PFSK-1 (cell line): ENCODE data around the gene STT3A.

ENCODE experiments used
- FOXP2 ChIP-seq: optimal IDR thresholded peaks from 2 replicates; pipeline ENCODE3; 2011; ENCODE audit warnings: borderline replicate concordance, control low read depth, inconsistent platforms; ENCODE audit not compliant: insufficient read depth; ENCODE audit errors: extremely low read length, extremely low read depth
- POLR2AphosphoS5 ChIP-seq: IDR thresholded peaks from 2 replicates; pipeline ENCODE4 v1.6.1; 2012; ENCODE audit warnings: low read depth, mild to moderate bottlenecking, control low read depth, low read length, moderate library complexity
- REST ChIP-seq, 2 experiments: IDR thresholded peaks; 2 replicates each; pipeline versions ENCODE4 v1.6.1 to v1.8.0; 2011 to 2012; ENCODE audit warnings: low read depth in 2 of 2, low read length in 2 of 2, control low read depth in 1 of 2, inconsistent platforms in 1 of 2, mild to moderate bottlenecking in 1 of 2, moderate library complexity in 1 of 2; ENCODE audit not compliant: insufficient read depth in 1 of 2
- SIN3A ChIP-seq: IDR thresholded peaks from 2 replicates; pipeline ENCODE4 v1.6.1; 2012; ENCODE audit warnings: mild to moderate bottlenecking, low read length, moderate library complexity, borderline replicate concordance; ENCODE audit not compliant: insufficient read depth
- TAF1 ChIP-seq: IDR thresholded peaks from 2 replicates; pipeline ENCODE4 v1.6.1; 2012; ENCODE audit warnings: low read length, control low read depth, borderline replicate concordance; ENCODE audit not compliant: insufficient read depth

The STT3A gene

GRCh38 chr11:125671561-125671960 is 78.9 kb downstream of the STT3A start:
- TF ChIP-seq FOXP2 = no peak
- TF ChIP-seq TAF1 = no peak
- no peak for TF ChIP-seq SIN3A
- no peak for TF ChIP-seq POLR2AphosphoS5
- no peak for TF ChIP-seq REST (IDR thresholded peaks at IDR 0.05; ENCODE audit: insufficient read depth in 1 of 2, low read depth in 2 of 2, low read length in 2 of 2)
